HG02943 (cell line): Measurements from ENCODE around the gene EHD4.
A peak's percentile ranks its signal among the peaks of the same experiment; 100 is the strongest.

Experiments
- ATAC-seq: cut with Tn5 transposase; IDR thresholded peaks from one replicate; pipeline ENCODE4 v1.9.1; 2021; ENCODE audit warnings: mild to moderate bottlenecking, low read depth, moderate library complexity; ENCODE audit not compliant: unreplicated experiment

EHD4 gene

DNA sequence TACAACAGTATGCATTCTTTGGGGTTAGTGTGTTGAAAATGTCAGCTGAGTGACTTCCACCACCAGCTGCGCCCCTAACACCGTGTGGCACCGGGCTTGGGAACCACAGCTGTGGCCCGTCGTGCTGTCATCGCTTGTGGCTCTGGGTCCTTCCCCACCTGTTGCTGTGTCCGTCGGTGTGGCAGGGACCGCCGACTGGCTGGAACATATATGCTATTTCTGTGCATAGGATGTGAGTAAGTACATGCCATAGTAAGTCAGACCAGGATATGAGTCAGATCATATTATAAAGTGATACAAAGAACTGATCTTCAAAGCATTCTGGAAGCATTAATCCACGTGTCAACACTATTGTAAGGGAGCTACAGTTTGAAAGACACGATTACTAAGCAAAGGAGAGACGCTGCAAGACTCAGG is 31.9 kb downstream of the EHD4 start:
- ATAC-seq = no peak

GRCh38 chr15:41939986-41940385 is 32.4 kb downstream of the EHD4 start:
- no peak for ATAC-seq

- ATAC-seq = no peak
These were observed 34.8 kb downstream of the EHD4 start for GRCh38 chr15:41937568-41937923.

GRCh38 chr15:41936649-41937567 is 35.4 kb downstream of the EHD4 start:
- ATAC-seq = no peak

GRCh38 chr15:41936155-41936554 is 36.2 kb downstream of the EHD4 start:
- no peak for ATAC-seq

DNA sequence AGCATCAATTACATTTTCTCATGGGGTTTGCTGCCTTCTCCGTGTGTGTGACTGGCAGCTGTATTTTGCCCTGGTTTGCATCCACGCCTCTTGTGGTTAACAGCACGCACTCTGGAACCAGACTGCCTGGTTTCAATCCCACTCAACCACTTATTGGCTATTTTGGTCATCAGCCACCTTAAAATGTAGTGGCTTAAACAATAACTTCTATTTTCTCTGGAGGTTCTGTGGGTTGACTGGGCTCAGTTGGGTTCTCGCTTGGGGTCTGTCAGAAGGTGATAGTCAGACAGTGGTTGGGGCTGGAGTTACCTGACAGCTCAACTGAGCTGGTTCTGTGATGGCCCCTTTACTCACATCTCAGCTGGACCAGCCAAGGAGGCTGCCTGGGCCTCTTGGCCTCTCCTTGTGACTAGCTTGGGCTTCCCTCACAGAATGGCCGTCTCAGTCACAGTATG is 36.8 kb downstream of the EHD4 start:
- no peak for ATAC-seq

- ATAC-seq = no peak
These were observed 37.5 kb downstream of the EHD4 start for GRCh38 chr15:41934843-41935242.

GRCh38 chr15:41933771-41934170 is 38.6 kb downstream of the EHD4 start:
- ATAC-seq = no peak

DNA sequence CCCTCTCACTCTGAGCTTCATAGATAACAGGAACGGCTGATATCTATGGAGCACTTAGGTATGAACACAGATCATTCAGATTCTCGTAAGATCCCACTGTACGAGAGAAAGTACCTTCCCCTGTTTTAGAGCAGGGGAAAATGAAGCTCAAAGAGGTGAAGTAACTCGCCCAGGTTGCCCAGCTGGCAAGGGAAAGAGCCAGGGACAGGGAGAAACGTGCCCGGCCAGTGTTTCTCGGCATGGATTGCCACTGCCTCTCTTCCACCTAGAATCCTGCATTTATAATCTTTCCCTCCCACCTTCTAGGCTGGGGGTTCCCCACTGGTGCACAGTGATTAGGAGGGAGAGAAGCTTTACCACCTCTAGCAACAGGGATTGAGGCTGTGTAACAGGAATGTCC is 39.0 kb downstream of the EHD4 start:
- ATAC-seq = no peak

GRCh38 chr15:41932511-41933289 is 39.7 kb downstream of the EHD4 start:
- ATAC-seq = no peak

DNA sequence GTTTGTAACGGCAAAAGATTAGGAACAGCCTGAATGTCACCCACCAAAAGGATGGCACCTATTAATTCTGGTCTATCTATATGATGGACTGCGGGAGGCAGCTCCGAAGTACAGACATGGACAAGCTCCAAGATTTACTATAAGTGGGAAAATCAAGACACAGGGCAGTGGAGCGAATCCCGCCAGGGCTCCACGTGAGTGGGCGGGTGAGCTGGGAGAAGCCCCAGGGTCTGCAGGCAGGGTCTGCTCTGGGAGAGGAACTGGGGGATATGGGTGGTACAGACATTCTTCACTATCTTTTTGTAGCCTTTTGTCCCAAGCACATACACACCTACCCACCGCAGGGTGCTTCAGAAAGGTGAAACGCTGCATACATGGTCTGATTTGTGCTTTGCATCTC is 40.3 kb downstream of the EHD4 start:
- no peak for ATAC-seq

DNA sequence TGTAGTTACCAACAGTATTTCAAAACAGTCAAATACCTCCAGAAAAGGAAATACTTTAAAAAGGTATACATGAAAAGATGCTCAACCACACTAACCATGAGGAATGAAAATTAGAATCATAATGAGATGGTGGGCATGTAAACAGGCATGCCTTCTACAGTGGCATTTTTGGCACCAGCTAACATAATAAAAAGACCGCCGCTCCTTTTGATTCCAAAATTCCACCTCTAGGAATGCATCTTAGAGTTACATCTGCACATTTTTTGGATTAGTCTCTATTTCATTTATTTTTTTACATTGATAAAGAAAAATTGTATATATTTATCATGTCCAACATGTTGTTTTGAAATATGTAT is 41.5 kb downstream of the EHD4 start:
- no peak for ATAC-seq

GRCh38 chr15:41930221-41930866 is 42.0 kb downstream of the EHD4 start:
- ATAC-seq = no peak

DNA sequence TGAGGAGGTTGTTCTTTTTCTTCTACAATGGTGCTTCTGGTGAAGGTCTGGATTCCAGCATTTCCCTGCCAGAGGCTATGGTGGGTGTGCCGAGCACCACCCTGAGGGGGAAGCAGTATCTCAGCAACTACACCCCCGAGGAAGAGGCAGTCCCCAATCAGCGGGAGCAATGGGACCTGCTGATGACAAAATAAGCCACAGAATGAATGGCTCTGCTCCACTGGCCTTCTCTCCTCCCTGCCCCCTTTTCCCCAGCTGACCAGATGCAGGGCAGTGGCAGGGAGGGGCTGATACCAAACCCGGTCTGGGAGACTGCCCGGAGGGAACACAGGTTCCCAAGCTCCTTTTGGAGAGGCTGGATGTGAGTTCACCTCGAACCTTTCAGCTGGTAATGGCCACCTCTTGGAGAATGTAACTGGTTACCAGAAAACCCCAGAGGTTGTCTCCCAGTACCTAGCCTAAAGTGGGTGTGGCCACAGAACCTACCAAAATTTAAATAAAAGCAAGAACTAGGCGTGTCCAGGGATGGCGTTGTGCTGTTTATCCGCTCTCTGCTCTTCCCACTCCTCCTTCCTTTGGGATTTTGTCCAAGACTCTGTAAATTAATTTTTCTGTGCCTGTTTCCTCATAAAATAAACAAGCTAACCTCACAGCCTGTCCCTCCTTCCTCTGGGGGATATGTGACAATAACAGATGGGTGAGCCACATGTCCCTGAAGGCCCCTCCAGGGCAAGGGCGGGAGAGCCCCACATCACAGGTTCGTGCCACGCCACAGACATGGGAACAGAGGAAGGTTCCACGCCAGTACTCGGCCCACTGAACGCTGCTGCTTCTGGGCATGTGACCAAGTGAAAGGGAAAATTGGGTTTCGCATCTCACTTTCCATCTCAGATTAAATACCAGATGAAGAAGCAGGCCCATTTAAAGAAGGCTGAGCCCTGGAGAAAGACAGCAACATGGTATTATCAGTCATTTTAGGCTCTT is 43.4 kb downstream of the EHD4 start:
- peak; percentile 64 for ATAC-seq

- no peak for ATAC-seq
These were observed 44.3 kb downstream of the EHD4 start for GRCh38 chr15:41928100-41928499.

DNA sequence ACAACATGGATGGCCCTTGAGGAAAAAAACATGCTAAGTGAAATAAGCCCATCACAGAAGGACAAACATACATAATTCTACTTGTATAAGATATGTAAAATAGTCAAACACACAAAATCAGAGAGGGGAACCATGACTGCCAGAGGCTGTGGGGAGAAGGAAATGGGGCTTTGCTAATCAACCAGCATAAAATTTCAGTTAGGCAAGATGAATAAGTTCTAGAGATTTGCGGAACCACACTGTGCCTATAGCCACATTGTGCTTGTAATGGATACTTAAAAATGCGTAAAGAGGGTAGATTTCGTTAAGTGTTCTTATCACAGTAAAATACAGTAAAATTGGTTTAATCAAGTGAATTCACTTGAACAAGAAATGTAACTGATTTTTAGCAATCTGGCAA is 44.8 kb downstream of the EHD4 start:
- ATAC-seq = no peak

- no peak for ATAC-seq
These were observed 45.9 kb downstream of the EHD4 start for GRCh38 chr15:41926185-41927056.

DNA sequence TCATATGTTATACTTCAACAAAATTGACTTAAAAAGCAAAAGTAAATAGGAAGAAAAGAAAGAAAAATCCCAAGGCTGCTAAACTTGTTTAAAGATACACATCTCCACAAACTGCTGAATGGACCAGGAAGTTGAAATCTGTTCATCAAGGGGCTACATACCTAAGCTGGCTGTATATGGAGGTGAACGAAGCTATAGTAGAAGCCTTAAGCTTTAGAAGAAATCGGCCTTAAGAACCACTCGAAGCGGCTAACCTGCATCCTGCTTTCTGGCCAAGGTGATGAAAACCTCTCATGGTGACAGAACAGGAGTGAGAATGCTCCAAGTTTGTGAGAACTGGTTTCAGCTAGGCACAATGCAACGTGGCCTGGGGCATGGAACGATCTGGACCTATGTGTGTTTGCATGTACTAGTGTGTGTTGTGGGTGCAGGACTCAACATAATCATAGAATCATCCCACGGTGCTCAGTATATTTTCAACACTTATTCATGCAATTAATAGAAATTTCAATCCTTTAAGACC is 47.2 kb downstream of the EHD4 start:
- ATAC-seq = no peak
